ENCODE results near the gene TLX2. TPM values are rescaled to one million over a fixed set of nuclear protein-coding genes. Genes with fewer than 3 reads are reported as not detected.

Gene TLX2
- total RNA-seq, 1 experiment from 2014 or later = 0.07 TPM

DNA sequence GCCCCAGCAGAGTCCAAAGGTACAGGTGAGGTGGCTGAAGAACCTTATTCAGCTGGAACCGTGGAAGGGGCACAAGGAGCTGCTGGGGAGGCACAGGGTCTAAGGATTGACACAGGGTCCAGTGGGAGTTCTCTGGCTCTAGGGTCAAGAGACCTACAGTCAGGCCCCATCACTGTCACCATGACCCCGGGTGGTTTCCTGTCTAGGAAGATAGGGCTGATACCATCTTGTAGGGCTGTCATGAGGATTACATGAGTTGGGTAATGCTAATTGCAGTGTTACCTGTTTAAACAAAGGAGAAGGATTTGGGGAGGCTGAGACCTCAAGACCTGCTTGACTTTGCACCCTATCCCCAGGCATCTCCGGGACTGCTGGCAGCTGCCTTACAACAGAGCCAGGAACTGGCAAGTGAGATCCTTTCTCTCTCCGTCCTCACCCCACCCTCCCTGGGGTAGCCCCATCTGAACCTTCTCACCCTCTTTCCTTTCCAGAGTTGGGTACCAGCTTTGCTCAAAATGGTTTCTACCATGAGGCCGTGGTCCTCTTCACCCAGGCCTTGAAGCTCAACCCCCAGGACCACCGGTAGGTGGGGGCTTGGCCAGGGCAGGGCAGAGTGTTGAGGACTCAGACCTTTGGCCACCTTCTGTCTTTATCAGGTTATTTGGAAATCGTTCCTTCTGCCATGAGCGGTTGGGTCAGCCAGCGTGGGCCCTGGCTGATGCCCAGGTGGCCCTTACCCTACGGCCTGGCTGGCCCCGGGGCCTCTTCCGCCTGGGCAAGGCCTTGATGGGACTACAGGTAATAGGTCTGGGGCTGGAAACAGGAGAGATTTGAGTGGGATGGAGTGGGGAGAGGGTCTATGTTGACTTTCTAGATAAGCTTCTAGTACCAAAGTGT lies 22.4 kb upstream of the TLX2 start:
- no peak for DNase-seq
- no peaks in the 10 kb centered on the region for H3K9me3 ChIP-seq
- no peak overlapping the region for H3K4me3 ChIP-seq
- no peaks in the 10 kb centered on the region for H3K27me3 ChIP-seq
- peaks cover 16% of the 10 kb centered on the region for H3K36me3 ChIP-seq

DNA sequence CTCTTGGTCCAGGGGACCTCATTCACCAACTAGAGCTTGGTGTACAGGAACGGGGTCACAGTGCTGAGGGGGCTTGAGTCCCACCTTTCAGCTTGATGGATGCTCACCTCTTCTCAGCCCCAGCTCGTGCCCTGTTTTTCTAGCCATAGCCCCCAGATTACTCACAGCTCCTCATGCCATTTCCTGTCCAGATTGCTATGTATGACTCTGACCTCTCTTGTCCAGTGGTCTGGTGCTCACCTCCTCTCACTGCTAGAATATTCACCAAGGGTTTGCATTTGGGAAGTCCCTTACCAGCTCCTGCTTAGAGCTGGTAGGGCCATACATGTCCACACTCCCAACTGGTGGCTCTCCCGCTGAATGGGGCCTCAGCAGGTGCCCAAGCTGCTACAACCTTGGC lies 20.7 kb upstream of the TLX2 start:
- H3K36me3 ChIP-seq = peaks cover 16% of the 10 kb centered on the region
- no peak overlapping the region for H3K4me3 ChIP-seq
- no peaks in the 10 kb centered on the region for H3K9me3 ChIP-seq
- no peak for DNase-seq
- H3K27me3 ChIP-seq = no peaks in the 10 kb centered on the region

DNA sequence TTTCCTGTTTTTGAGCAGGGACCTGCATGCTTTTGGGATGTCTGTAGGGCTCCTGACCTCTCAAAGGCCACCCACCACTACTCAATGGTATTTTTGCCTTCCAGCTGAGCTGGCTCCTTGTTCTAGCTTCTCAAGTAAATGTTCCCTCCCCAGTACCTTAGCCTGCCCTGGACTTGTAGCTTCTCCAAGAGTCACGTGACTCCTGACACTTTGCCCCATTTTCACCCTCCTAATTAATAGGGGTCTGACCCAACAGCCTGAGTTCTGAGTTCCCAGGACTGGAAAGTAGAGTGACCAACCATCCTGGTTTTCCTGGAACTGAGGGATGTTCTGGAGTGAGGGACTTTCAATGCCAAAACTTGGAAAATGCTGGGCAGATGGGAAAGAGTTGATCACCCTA lies 18.8 kb upstream of the TLX2 start:
- Histone ChIP-seq H3K9me3 (no peaks in the 10 kb centered on the region), H3K27me3 (no peaks in the 10 kb centered on the region), H3K4me3 (no peak overlapping the region), H3K36me3 (peaks cover 16% of the 10 kb centered on the region)
- DNase-seq = no peak

DNA sequence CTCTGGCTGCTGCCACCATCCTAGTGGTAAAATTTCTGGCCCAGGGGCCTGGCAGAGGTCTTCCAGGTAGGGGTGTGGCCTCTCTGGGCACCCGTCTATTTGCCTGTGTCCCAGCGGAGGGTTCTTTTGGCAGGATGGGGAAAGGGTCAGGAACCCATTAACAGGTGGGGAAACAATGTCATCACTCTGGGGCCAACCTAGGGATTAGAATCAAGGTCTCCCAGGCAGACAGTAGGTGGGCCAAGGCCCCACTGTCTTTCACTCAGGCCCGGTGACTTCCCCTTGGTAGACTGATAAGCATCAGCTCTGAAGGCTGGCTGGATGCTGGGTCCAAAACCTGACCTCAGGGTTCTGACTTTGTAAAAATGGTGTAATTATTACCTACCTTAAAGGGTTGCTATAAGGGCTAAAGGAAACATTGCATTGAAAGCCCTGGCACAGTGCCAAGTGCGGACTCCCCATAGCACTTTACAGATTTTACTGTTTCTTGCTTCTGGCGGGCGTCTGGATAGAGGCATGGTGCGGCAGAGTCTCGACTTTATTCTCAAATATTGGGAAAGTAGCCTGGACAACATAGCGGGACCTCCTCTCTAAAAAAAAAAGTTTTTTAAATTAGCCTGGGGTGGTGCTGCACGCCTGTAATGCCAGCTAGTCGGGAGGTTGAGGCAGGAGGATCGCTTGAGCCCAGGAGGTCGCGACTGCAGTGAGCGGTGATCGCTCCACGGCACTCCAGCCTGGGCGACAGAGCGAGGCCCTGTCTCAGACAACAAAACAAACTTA lies 17.1 kb upstream of the TLX2 start:
- Histone ChIP-seq H3K9me3 (no peaks in the 10 kb centered on the region), H3K4me3 (no peak overlapping the region), H3K36me3 (peaks cover 7% of the 10 kb centered on the region), H3K27me3 (no peaks in the 10 kb centered on the region)
- no peak for DNase-seq

DNA sequence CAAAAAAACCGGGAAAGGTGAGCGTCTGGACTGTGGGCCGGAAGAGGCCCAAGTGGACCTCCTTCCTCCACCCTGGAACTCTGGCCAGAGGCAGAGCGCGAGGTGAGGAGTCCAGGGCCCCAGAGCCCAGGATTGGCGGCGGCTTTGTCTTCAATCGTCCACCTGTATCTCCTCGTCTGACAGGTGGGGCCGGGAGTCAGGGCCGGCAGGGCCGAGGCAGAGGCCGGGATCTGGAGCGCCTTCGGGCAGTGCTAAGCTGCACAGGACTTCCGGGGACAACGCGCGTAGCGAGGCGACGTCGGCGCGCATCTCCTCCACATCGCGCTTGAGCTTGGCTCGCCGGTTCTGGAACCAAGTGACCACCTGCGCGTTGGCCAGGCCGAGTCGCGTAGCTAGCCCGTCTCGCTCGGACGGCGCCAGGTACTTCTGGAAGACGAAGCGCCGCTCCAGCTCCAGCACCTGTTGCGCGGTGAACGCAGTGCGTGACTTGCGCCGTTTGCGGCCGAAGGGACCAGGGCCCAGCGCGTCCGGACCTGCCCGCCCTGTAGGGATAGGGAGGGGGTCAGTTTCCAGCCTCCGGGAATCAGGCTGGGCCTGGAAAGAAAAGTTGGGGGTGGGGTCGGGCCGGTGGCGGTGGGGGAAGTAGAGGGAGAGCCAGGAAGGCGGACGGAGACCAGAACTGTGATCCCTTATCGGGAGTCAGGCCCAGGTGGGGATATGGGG lies 16.3 kb upstream of the TLX2 start:
- Histone ChIP-seq H3K9me3 (no peaks in the 10 kb centered on the region), H3K4me3 (no peak overlapping the region), H3K36me3 (peaks cover 3% of the 10 kb centered on the region), H3K27me3 (no peaks in the 10 kb centered on the region)
- no peak for DNase-seq

DNA sequence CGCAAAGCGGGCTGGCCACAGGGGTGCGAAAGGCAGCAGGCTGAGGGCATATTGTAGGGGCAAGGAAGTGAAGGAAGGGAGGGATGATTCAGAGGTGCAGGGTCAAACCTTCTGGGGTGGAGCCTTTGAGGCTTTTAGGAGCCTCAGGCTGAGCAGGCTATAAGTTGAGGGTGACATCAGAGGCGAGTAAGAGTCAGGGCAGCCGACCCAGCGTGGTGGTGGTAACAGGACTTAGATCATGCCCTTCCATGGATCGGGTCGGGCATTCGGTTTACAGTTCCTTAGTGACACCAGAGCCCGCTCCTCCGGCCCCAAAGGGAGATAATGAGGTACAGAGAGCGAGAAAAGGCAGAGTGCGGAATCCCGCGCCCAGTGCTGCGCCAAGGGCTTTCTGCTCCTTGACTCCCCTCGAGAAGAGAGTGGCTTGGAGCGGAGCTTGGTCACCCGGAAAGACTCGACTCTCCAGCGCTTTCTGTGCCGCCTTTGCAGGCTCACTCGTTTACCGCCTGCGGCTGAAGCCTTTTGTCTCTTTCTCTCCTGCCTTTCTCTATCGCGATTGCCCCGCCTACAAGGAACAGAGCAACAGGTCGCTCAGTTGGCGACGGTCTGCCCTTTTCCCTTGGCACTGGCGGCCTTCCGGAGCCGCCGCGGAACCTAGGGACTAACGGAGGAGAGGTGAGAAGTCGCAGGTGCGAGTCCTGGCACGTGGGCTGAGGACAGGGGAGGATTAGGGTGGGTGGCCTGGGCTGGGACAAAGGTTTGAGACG lies 15.6 kb upstream of the TLX2 start:
- Histone ChIP-seq H3K36me3 (no peaks in the 10 kb centered on the region; the same call in 1 of the 2 replicates), H3K27me3 (no peaks in the 10 kb centered on the region), H3K4me3 (no peak overlapping the region), H3K9me3 (no peaks in the 10 kb centered on the region)
- DNase-seq = peak; percentile 64

DNA sequence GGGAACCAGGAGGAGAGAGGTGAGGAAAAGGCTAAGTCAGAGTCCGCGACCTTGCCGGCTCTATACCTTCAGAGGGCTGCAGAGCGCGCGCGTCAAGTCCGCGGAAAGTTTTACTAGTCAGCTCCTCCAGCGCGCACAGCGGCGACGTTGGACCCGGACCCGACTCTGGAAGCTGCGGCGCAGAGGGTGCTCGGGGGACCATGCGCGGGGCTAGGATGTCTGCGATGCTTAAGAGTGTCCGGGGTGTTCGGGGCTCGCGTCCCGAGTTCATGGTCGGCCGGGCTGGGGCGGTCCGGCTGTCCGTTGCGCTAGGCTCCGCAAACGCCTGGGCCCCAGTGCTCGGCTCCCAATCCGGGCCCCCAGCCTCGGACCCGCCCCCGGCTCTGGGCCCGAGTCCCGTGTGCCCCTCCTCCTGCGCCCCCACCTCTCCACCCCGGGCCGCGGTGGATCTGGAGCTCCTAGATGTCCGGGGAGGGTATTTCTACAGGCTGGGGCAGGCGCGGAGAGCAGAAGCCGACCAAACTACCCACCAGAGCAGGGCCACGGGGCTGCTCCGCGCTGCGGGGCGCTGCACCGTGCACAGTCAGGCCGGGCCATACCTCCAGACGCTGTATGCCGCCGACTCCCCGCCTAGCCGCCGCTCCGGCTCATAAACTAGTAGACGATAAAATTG lies 14.8 kb upstream of the TLX2 start, which contains the start of gene LBX2:
TSS of gene LBX2 (minus strand) at position 337 of the 673 bp plus-strand sequence. CDS start at position 271, 66 bp downstream.
- no peaks in the 10 kb centered on the region for H3K27me3 ChIP-seq
- DNase-seq = no peak
- H3K4me3 ChIP-seq = no peak within 1 kb of the TSS
- H3K9me3 ChIP-seq = no peaks in the 10 kb centered on the region
- peaks cover 3% of the 10 kb centered on the region for H3K36me3 ChIP-seq

DNA sequence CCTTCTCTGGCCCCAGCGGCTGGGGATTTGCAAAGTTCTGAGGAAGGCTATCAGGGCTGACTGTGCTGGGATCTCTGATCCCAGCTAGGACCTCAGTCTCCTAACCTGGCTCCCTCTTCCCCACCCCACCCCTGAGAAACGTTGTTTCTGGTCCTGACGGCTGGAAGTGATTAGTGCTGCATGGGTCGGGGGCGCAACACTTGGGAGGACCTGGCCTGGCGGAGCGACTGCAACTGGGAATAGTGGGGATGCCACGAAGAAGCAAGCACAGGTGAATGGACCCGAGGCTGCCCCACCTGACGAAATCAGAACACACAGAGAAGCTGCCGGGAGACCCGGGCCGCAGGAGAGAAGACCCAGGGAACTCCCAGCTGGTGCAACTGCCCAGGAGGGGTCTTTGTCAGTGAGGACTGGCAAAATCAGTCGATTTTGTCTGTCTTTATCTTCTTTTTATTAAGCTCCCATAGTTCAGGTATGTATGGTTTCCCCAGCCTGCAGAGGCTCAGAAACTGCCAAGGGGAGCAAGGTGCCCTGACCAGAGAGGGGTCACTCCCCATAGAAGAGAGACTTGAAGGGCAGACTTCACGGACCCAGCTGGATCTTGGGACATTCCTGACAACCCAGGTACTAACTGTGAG lies 14.2 kb upstream of the TLX2 start:
- Histone ChIP-seq H3K4me3 (no peak overlapping the region), H3K36me3 (peaks cover 8% of the 10 kb centered on the region), H3K27me3 (no peaks in the 10 kb centered on the region), H3K9me3 (no peaks in the 10 kb centered on the region)
- no peak for DNase-seq

DNA sequence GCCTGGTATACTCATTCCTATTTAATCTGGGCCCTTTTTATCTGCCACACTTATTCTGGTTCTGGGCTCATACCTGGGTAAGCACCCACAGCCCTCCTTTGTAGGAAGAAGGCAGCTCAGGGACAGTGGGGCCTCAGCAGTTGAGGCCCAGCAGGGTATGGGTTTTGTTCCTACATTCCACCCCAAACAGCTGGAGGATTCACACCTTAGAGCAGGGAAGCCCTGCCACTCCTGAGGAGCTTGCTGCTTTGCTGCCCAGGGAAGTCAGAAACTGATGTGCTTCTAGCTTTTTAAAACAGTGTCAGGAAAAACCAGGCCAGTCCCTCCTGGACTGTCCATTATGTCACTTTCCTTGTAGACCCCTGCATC lies 13.7 kb upstream of the TLX2 start:
- DNase-seq = no peak
- peaks cover 13% of the 10 kb centered on the region for H3K36me3 ChIP-seq
- no peaks in the 10 kb centered on the region for H3K9me3 ChIP-seq
- H3K27me3 ChIP-seq = no peaks in the 10 kb centered on the region
- no peak overlapping the region for H3K4me3 ChIP-seq

DNA sequence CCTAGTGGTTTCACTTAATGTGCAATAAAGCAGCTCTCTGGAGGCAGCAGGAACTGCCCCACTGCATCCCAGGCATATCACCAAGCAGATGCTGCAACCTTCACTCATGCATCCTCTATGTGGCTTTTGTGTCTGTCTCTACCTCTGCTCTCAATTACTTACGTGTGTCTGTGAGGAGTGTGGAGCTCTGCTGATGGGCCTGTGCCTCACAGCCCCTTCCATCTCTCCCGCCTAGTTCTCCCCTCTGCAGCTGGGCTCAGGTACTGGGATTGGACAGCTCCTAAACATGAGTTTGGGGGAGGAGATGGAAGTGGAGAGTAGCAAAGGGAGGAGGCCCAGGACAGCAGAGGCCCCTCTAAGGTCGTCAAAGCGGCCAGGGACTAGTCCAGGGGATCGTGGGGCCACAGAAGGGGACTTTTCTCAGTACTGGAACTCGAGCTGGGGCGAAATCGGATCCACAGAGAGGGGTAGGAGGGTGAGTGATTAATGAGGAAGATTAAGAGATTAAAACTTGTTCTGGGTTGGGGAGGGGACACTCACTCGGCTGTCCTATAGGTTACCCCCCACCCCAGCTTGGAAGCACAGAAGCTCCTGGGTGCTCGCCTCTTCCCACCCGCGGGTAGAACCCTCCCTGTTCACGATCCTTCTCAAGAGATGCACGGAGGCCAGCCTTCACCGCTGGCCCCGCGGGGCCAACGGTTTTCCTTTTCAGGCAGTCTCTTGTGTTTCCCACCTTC lies 12.7 kb upstream of the TLX2 start:
- Histone ChIP-seq H3K4me3 (no peak overlapping the region), H3K9me3 (no peaks in the 10 kb centered on the region), H3K36me3 (peaks cover 22% of the 10 kb centered on the region), H3K27me3 (no peaks in the 10 kb centered on the region)
- no peak for DNase-seq

DNA sequence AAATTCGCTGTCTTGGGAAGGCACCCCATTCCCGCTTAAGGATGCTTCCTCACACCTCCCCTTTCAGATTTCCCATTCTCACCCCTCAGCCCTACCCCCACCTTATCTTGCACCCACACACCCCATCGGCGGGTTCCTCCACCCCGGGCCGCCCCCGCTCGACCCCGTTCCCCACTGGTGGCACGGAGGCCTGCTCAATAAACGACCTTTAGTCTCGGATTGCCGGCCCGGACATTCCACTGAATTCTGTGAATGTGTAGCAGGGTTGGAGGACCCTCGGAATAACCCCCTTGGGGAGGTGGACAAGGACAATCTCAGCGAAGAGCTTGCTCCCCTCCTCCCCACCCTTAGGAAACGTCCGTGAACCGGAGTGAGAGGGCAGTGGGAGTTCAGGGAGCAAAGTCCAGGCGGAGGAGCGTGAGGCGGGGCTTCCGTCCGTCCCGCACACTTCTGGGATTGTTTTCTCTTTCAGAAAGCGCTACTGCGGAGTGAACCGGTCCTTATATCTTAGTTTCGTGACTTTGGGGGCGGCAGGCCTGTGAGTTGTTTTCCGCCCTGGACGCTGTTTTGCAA lies 12.0 kb upstream of the TLX2 start:
- Histone ChIP-seq H3K36me3 (peaks cover 25% of the 10 kb centered on the region), H3K4me3 (peak overlapping the region; percentile 53), H3K9me3 (no peaks in the 10 kb centered on the region), H3K27me3 (no peaks in the 10 kb centered on the region)
- DNase-seq = peak; percentile 20

DNA sequence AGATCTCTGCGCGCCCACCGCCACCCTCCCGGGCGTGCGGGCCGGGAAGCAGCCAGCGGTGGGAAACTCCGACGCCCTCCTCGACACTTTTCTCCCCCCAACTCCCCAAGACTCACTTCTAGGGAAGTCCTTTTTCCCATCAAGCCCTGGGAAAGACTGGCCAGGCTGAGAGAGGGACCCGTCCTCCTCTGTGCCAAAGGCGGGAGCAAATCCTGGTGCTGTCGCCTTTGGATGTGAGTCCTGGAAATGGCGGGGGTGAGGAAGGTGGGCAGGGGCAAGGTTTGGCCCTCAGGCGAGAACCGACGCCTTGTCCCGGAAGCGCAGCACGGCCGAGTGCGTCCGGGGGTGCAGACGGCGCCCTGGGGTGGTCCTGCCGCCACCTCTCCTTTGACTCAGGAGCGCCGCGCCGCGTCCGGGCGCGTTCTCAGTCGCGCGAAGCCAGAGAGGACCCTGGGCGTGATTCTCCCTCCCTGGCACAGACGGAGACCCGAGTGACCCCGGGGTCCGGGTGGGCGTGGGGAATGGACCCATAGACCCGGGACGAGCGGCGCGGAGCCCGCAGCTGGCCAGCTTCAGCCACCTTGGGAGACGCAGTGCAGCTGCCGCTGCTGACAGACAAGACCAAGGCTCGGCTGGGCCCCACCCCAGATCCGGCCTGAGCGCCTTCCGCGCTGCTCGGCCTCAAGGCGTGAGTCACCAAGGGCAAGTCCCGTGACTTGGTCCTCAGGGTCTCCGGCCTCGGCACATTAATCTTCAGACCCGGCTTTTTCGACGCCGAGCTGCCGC lies 11.3 kb upstream of the TLX2 start:
- Histone ChIP-seq H3K27me3 (no peaks in the 10 kb centered on the region), H3K36me3 (peaks cover 28% of the 10 kb centered on the region)
- peak; percentile 89 for DNase-seq

DNA sequence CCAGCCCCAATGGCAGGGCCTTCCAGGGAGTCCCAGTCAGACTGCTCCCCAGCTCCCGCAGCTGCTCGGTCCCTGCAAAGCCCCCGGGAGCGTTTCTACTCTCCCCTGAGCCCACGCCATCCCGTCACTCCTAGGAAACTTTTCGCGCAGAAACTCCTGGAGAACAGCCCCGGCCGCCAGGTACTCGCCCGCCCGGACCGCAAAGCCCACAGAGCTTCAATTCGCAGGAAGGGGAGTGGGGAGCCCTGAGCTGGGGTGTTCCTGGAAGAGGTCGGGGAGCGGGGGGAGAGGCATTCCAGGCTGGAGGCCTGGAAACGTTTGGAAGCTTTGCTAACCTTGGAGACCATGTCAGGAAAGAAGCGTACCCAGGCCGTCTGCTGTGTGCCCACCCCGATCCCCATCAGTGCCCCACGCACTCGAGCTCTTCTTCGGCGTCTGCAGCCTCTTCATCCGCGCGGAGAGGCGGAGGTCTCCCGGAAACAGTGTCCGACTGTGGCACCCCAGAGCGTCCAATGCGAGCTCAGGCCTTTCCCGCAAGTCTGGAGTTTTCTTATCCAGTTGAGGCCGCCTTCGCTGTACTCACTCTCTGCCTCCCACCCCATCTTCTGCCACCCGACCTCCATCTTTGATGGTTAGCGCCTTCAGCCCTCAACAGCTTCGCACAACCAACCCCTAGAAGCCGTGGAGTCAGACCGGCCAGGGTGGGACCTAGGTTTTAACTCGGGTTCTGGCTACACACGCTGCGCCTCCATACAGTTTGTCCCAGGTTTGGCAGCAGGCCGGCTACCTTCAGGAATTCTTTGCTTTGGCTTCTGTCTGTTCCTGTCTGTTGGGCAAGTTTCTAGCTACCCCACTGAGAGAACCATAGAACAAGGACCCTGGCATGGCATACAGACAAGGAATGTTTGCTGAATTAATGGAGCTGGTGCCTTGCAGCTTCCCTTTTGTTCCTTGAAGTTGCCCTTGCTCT lies 10.5 kb upstream of the TLX2 start:
- no peaks in the 10 kb centered on the region for H3K27me3 ChIP-seq
- peak overlapping the region; percentile 53 for H3K4me3 ChIP-seq
- DNase-seq = no peak
- peaks cover 28% of the 10 kb centered on the region for H3K36me3 ChIP-seq
- no peaks in the 10 kb centered on the region for H3K9me3 ChIP-seq

More for the DNA sequence above, 11.3 kb upstream of the TLX2 start:
- Histone ChIP-seq H3K9me3 (no peaks in the 10 kb centered on the region), H3K4me3 (peak overlapping the region; percentile 53)

Measured in MG63 (cell line).